WI38 (cell line): Measurements from ENCODE around the gene ABHD17B.

Experiments used
- H3K4me3 ChIP-seq: 2 replicates; pipeline ENCODE4 v1.5.1; 2011; ENCODE audit warnings: low read depth, mild to moderate bottlenecking, control low read depth, low read length
- TF ChIP-seq, protein P1 (sequence below): IDR thresholded peaks from 2 replicates; pipeline ENCODE4 v1.5.1; 2012; ENCODE audit warnings: low read depth, mild to moderate bottlenecking, control low read depth, low read length

Gene ABHD17B

DNA sequence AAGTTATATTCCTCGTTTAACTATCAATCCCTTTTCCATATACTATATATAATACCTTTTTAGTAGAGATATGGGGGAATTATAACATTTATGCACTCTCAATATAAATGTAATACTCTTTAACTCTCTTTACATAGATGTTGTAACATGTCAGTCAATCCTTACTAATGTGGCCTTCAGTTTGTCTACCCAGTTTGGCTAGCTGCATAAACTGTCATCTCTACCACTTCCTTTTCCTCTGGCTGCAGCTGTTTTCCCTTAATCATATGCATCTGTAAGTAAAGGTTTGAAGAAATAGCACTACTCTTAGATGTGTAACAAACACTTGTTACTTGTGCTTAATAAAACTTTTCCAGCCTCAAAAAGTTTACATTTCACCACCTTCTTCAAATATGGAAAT, 13.4 kb downstream of the ABHD17B start:
- TF ChIP-seq, protein P1, sequence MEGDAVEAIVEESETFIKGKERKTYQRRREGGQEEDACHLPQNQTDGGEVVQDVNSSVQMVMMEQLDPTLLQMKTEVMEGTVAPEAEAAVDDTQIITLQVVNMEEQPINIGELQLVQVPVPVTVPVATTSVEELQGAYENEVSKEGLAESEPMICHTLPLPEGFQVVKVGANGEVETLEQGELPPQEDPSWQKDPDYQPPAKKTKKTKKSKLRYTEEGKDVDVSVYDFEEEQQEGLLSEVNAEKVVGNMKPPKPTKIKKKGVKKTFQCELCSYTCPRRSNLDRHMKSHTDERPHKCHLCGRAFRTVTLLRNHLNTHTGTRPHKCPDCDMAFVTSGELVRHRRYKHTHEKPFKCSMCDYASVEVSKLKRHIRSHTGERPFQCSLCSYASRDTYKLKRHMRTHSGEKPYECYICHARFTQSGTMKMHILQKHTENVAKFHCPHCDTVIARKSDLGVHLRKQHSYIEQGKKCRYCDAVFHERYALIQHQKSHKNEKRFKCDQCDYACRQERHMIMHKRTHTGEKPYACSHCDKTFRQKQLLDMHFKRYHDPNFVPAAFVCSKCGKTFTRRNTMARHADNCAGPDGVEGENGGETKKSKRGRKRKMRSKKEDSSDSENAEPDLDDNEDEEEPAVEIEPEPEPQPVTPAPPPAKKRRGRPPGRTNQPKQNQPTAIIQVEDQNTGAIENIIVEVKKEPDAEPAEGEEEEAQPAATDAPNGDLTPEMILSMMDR = no peak

GRCh38 chr9:71896761-71897160, 14.2 kb downstream of the ABHD17B start:
- H3K4me3 ChIP-seq = no peak overlapping the region
- TF ChIP-seq, protein P1 = no peak

More for the DNA sequence above, 13.4 kb downstream of the ABHD17B start:
- H3K4me3 ChIP-seq = no peak overlapping the region

GRCh38 chr9:71895955-71896354, 15.0 kb downstream of the ABHD17B start:
- no peak overlapping the region for H3K4me3 ChIP-seq
- TF ChIP-seq, protein P1 = no peak

GRCh38 chr9:71895117-71895516, 15.9 kb downstream of the ABHD17B start:
- TF ChIP-seq, protein P1 = no peak
- no peak overlapping the region for H3K4me3 ChIP-seq

GRCh38 chr9:71891557-71892189, 19.3 kb downstream of the ABHD17B start:
- H3K4me3 ChIP-seq = no peak overlapping the region
- TF ChIP-seq, protein P1 = no peak

DNA sequence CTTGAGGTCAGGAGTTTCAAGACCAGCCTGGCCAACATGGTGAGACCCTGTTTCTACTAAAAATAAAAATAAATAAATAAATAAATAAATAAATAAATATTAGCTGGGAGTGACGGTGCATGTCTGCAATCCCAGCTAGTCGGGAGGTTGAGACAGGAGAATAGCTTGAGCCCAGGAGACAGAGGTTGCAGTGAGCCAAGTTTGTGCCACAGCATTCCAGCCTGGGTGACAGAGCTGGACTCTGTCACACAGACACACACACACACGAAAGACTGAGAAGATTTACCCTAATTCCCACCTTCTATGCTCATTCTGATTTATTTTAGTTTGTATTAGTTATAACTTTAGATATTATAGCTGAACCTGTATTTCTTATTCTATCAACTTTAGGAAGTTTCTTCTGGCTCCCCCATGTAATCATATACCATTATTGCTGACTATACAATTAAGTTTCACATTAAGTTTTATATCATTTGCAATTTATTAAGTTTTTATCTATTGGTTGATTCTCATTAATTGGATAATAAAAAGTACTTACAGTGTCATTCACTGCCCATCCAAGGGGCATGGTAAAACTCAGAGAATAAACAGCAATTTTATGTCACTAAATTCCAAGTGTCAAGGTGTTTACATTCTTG, 20.8 kb downstream of the ABHD17B start:
- H3K4me3 ChIP-seq = no peak overlapping the region
- TF ChIP-seq, protein P1 = no peak

- TF ChIP-seq, protein P1 = no peak
- no peak overlapping the region for H3K4me3 ChIP-seq
These were observed 23.6 kb downstream of the ABHD17B start for GRCh38 chr9:71887362-71887761.
